NCI-H1092 treated with DMSO at 0.1 percent for 48 hours (cell line): ENCODE measurements around the gene CCDC34.

ENCODE experiments used
- DNase-seq: peaks from one replicate; lab custom pipeline; 2025; lab: John Stamatoyannopoulos, UW

The CCDC34 gene, protein sequence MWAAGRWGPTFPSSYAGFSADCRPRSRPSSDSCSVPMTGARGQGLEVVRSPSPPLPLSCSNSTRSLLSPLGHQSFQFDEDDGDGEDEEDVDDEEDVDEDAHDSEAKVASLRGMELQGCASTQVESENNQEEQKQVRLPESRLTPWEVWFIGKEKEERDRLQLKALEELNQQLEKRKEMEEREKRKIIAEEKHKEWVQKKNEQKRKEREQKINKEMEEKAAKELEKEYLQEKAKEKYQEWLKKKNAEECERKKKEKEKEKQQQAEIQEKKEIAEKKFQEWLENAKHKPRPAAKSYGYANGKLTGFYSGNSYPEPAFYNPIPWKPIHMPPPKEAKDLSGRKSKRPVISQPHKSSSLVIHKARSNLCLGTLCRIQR

DNA sequence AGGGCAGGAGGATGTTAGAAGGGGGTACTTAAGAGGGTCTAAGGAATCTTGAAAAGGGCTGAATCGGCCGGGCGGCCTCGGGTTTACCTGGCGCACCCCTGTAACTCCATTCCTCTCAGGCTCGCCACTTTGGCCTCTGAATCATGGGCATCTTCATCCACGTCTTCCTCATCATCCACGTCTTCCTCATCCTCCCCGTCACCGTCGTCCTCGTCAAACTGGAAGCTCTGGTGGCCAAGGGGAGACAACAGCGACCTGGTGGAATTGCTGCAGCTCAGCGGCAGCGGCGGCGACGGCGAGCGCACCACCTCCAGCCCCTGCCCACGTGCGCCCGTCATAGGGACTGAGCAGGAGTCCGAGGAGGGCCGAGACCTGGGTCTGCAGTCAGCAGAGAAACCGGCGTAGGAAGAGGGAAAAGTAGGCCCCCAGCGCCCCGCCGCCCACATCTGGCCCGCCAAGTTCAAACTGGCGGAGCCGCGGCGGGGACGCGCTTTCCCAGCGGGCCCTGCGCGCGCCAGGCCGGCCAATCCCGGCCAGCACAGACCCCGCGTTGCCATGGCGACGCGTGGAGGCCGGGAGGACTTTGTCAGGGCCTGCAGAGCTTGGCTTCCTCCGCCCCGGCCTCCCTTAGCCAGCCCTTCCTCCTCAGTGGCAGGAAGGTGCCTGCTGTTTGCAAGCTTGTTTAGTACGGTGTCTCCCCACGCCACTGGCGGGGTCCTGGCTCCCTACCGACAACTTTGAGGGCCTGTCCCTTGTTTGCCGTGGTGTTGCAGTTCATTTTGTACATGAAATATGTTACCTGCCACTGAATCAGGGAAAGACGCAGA, at the start of gene CCDC34:
TSS of gene CCDC34 (minus strand) at position 467 of the 827 bp plus-strand sequence. CDS start at position 446, 21 bp downstream.
- peak; percentile 93 for DNase-seq

DNA sequence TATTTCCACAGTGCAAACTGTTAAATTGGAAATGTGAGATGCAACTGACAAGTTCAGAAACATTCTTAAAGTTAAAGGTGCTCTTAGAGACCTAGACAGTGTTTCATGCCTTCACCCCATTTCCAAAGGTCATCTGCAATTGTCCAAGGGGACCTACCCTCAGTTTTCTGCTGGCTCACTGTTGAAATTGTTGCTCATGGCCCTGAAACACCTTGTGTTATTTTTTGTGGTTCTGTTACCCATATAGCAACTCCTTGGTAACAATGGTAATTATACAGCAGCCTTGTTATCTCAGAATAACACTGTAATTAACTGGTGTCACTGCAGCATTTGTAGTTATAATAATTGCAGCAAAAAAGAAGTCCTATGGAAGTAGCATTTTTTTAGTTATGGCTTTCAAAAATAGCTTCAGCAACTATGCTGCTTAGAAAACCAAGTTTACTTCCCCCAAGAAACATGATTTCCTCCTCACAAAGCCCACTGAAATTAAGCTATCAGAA, 49.2 kb upstream of the CCDC34 start:
- DNase-seq = no peak

DNA sequence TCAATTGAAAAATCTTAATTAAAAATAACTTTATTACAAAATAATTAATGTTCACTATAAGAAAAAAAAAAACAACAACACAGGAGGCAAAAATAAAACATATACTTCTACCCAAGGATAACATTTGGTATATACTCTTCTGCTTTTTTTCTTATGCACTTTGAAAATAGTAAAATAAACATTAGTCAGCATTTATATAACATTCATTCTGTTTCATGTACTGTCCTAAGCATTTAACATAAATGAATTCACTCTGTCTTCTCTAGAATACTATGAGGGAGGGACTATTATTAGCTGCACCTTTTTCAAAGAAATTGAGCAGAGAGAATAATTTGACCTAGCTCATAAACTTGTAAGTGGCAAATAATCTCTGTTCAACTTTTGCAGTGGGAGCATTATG, 48.3 kb upstream of the CCDC34 start:
- DNase-seq = no peak

DNA sequence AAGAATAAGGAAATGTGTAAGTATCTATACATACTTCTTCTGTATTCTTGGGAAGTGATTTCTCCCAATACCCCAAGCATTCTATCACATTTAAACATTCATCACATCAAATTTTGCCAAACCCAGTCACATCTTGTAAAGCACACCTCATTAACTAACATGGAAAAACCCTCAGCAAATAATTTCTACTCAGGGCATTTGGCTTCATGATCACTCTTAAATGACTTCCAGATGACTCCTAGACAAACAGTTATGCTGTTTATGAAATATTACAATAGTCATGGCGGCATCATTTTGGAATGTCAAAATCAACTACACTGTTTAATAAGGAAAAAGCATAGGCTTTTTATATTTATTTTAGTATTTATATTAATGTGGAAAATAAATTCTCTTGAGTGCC, 47.3 kb upstream of the CCDC34 start:
- no peak for DNase-seq

DNA sequence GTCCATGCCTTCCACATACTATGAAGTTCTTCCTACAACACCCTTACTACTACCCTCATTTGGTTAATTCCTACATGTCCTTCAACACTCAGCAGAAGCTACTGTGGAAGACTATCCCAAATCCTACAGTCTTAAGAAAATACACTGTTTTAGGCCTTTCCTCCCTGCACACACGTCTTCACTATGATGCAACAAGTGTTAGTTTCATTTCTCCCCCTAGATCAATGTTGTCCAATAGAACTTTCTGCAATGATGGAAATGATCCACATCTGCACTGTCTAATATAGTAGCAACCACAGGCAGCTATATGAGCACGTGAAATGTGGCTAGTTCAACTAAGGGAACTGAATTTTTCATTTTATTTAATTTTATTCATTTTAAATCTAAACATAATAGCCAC, 46.7 kb upstream of the CCDC34 start:
- DNase-seq = no peak

DNA sequence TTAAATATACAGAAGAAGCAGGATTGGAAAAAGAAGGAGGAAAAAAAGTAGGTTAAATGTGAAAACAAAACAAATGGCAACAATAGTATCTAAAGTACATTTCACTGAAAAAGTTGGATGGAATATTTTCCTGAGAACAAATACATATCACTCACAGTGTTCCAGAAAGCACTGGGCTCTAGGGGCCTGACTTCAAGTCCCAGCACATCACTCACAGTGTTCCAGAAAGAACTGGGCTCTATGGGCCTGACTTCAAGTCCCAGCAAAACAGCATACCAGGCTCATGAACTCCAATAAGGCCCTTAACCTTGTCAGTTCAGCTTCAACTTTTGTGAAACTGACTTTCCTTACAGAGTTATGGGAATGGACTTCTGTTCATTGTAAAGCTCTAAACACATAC, 46.0 kb upstream of the CCDC34 start:
- DNase-seq = no peak

DNA sequence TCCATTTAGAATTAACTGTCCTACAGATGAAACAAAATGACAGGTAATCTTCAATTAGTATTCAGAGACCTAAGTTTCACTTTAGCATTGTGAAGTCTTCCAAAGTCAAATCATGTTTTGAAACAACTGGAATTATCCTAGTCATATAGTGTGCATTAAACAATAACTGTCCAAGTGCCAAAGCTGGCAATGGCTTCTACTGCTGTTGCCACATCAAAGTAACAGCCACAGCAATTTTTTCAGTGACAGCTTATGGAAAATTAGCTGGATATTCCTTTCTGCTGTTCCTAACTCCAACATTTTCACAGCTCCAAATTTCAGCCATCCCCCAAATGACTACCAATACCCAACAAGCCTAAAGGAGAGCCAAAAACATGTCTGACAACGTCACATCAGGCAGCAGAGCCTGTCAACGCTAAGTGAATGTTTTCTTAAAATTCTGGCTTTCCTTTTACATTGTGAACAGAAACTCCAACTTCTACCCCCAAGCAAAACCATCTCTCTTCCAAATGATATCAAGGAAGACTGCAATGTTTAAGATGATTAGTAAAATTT, 45.3 kb upstream of the CCDC34 start:
- no peak for DNase-seq

DNA sequence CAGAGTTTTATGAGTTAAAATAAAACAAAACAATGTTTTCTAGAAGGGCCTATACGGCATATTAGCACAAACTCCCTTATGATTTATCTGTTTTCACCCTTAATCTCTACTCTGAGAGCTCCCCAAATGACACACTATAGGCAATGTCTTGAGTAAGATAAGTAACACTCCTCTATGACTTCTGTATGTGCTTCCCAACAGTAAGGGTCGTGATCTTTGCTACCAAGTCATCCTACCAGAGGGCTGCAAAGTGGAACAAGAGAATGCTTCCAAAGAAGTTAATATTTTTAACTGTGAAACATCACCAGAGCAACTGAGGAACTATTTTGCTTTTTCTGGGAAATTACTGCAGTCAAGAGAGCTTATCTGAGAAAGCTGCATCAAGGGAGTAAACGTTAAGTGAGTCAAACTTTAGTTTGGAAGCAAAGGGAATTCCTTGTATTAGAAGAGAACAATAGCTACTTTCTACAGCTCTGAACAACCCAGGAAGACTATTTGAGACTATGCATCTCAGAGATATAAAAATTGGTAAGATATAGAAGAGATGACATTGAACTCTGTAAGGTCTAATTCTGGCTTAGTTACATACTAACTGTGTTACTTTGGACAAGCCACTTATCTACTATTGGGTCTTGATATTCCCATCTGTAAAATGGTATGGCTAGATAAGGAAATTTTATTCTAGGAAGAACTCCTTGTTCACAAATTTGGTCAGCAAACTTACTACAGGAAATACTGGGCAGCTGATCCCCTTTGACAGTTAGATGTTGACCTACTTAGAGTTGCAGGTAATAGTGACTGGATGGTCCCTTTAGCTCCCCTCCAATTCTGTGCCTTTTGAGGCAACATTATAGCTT, 43.7 kb upstream of the CCDC34 start:
- no peak for DNase-seq

DNA sequence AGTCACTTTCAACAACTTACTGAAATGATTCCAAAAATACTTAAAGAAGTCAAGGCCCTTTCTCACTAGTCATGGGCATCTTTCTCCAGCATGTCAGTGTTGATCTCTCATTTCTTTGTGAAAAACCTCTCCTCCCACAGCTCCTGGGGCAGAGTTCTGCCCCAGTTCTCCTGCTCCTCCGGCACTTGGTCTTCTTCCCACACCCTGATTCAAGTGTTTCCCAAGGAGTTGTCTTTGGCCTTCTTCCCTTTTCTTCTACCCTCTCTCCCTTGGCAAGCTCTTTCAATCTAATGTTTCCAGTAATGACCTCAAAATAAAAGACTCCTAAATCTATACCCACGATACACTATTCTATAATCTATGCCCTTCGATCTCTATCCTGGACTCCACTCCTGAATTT, 42.1 kb upstream of the CCDC34 start:
- DNase-seq = no peak

DNA sequence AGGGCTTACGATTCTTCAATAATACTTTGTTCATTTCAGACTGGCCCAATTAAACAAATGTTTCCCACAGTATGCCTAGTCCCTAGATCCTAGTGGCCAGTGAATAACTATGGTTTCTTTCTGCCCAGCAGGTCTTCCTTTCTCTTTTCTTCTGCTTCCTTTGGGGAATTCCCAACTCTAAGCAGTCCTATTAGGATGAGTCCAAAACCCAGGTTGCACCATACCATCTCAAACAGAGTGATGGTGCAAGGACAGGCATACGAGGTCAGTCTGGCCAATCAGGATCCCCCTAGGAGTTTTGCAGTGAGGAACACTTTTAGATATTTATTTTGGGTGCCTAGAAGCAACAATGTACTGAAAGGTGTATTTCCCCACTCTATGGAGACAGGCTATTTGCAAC, 41.4 kb upstream of the CCDC34 start:
- DNase-seq = no peak

DNA sequence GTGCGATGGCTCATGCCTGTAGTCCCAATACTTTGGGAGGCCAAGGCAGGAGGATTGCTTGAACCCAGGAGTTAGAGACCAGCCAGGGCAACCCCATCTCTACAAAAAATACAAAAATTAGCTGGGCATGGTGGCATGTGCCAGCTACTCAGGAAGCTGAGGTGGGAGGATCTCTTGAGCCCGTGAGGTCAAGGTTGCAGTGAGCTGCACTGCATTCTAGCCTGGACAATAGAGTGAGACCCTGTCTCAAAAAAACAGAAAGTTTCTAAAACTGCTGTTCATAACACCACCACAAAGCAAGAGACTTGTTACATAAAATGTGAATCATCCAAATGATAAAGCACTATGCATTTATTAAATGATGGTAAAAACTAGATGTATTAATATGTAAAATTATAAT, 40.2 kb upstream of the CCDC34 start:
- DNase-seq = no peak

DNA sequence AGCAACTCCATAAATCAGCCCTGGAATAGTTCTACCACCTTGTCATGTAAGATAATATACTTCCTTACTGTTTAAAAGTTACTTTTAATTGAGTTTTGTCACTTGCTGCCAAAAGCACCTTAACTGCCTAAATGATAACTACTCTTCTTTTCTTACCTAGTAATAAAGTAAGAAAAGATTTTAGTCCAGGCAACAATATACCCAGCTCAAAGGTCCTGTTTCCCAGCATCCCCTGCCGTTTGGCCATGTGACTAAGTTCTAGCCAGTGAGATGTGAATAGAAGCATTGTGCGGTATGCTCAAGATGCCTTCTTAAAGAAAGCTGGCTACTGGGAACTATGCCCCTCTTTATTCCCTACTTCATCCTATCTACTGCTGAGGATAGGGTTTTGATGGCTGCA, 39.4 kb upstream of the CCDC34 start:
- DNase-seq = no peak

DNA sequence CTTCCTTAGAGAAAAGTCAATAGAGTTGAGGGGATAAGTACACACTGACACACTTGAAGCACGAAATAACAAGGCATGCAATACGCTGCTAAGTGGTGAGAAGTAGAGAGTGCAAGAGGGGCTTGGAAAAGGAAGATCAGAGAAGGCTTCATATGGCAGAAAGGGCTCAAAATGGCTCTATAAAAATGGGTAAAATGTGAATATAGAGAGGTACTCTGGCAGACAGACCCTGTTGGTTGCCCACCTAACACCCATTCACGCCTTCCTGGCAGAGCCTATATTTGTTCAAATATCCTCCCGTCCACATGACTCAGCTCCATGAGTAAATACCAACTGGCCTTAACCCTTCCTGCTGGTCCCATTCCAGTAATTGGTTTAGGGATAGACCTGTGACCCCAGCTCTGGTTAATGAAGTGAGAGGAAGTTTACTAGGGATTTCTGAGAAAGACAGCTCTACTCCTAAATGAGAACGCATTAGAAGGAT, 38.9 kb upstream of the CCDC34 start:
- DNase-seq = no peak

DNA sequence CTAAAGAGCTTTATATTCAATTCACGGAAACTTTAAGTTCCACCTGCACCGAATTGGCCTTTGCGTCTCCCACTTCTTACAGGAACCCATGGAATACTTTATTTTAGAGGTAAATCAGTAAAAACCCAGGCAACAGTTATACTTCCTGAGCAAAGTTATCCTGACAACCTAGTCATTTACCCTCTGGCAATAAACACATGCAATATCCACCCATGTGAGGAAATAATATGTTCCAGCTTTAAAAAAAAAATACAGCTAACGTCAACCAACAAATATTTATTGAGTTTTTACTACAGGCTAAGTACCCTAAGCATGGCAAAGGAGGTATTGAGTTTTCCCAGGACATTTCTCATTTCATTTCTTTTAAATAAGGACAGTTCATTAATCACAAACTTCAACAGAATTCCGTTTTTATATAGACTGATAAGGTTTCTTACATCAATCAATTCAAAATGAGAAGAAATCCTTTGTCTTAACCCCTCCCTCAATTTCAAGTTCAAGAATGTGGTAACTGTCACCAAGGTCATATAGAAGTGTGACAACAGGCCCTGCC, 38.3 kb upstream of the CCDC34 start:
- no peak for DNase-seq

DNA sequence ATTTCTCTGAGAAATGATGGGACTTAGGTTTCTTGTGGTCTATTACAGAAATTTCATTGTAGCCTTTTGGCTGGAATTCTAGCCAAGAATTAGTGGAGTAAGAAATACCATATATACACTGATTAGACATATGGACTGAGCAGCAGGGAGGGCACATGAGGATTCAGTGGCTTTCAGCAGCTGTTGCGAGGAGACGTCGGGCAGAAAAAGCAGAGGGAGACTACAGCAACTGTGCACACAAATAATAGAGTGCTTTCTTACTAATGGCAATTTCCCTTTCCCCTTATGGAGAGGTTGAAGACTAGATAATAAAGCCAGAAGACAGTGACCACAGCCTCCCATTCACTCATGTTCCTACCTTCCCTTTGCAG, 35.4 kb upstream of the CCDC34 start:
- DNase-seq = no peak

DNA sequence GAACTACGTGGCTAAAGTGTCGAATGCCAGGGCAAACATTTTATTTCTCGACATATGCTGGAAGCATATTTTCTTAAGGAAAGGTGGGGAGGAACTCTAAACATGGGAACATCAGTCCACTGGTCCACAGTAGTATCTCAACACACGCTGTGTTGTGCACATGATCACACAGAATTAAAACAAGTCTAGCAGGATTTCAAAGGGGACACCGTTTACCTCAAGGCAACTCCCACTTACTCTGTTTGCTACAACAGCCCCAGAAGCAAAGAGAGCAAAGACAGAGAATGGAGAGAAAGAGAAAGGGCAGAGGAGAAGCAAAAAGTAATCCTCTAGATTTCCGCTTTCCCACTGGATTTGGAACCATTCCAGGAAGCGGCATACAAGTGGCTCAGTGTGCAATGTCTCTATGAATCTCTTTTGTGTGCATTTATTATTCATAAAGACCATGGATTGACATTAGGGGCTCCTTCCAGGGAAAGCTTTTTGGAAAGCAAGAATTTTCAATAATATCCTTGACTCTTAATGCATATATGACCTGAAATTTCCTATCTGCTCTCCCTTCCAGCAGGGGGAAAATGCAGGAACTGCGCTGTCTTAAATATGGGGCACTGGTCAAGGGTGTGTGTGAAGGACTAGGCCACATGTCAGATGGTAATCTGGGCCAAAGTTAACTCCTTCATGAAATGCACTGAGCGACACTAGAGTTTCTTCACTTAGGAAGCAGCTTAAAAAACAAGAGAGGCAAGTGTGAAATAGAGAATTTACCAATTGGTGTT, 34.8 kb upstream of the CCDC34 start:
- DNase-seq = peak; percentile 23

DNA sequence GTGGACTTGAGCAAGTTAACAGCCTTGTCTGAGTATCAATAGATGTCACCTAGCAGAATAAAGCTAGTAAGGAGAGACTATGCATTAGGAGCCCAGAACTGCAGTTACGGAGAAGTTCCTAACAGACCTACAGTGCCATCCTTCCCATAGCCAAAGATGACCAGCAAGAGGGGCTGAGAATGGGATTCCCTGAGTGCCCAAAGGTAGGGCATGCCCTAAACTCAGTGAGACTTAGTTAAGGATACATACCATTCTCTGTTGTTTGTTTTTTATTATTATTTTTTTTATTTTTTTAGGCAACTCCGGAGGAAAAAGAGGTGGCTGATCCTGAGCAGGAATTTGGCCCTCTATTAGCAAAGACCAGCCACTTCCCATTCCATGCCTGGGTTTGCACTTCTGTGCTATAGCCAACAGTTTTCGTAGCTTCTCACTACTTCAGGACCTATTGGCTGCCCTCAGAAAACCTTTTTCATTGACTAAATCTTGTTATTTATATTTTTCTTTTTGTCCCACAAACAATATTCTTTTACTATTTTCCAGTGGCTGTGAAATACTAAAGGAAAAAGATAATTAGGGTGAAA, 33.3 kb upstream of the CCDC34 start:
- DNase-seq = no peak

DNA sequence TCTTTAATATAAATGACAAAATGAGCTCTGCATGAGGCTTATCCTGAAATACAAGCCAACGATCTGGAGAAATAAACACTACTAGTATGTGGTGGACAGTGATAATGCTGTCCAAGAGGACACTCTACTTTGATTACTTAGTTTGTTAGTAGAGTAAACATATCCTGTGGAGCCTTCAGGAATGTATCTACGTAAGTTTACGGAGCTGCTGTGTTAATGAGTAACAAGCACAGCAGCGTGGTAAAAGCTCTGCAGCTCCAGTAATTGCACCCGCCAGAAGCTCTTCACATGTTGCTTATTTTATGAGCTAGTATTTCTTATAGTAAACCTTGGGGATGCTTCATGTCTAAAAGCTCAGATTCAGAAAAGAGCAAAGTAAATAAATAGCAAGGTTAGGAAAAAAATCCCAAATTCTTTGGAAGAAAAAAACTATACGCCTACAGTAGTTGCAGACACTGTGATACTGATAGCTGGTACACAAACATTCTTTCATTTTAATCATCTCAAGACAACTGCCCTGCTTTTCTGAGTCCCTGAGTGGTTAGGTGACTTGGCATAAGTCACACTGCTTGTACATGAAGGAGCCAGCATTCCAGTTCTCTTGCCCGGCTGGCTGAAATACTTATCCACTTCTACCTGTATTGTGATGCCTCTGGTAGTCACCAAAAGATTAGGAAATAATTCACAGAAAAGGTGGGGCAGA, 32.7 kb upstream of the CCDC34 start:
- DNase-seq = peak; percentile 43

DNA sequence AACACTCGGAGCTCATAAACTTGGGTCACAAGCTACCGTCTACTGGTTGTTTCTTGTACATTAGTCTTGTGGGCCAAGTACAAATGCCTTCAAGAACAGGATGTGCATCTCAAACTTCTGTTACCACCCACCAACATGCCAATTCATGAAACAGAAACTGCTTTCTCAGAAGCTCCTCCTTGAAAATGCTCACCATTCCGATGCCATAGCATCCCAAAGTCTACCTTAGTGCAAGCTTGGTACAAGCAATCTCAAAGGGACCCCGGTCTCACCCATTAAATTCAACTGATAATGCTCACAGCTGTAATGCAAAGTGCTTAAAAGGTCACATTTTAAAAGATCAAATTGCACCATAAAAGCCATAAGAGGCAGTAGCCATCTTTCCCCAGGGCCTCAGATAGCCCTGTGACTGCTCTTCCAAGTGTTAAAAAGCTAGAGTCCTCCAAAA, 31.8 kb upstream of the CCDC34 start:
- peak; percentile 5 for DNase-seq
